ENCODE measurements around the gene IFT172.

GRCh38 chr2:27494944-27495554, 5.5 kb upstream of the IFT172 start, which contains the start of gene FNDC4:
- no peak for TF ChIP-seq CTCF (IDR thresholded peaks at IDR 0.05)
- TF ChIP-seq CREB1 (CRISPR knock-in tag; IDR thresholded peaks at IDR 0.05) = no peak
- no peak for TF ChIP-seq E2F4 (CRISPR knock-in tag; IDR thresholded peaks at IDR 0.05; ENCODE audit: borderline replicate concordance, low read depth)
- TF ChIP-seq ESRRA (CRISPR knock-in tag; IDR thresholded peaks at IDR 0.05; ENCODE audit: borderline replicate concordance) = no peak
- TF ChIP-seq, protein P1, sequence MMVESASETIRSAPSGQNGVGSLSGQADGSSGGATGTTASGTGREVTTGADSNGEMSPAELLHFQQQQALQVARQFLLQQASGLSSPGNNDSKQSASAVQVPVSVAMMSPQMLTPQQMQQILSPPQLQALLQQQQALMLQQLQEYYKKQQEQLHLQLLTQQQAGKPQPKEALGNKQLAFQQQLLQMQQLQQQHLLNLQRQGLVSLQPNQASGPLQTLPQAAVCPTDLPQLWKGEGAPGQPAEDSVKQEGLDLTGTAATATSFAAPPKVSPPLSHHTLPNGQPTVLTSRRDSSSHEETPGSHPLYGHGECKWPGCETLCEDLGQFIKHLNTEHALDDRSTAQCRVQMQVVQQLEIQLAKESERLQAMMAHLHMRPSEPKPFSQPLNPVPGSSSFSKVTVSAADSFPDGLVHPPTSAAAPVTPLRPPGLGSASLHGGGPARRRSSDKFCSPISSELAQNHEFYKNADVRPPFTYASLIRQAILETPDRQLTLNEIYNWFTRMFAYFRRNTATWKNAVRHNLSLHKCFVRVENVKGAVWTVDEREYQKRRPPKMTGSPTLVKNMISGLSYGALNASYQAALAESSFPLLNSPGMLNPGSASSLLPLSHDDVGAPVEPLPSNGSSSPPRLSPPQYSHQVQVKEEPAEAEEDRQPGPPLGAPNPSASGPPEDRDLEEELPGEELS (CRISPR knock-in tag; IDR thresholded peaks at IDR 0.05) = 0 out of 2 replicates have a peak, but pooled peaks have one; percentile 34
- TF ChIP-seq CBFB (CRISPR knock-in tag; IDR thresholded peaks at IDR 0.05; ENCODE audit: low read depth) = 0 out of 2 replicates have a peak, but pooled peaks have one; percentile 45
- no peak for TF ChIP-seq GABPB1 (CRISPR knock-in tag; IDR thresholded peaks at IDR 0.05)
- TF ChIP-seq KAT7 (CRISPR knock-in tag; IDR thresholded peaks at IDR 0.05; ENCODE audit: borderline replicate concordance) = no peak; the same call in 1 of the 2 replicates

Measured in WTC11 (cell line).